AG10803 (cell line): ENCODE results near the gene TRPV3.

Experiments
- DNase-seq: peaks from one replicate; pipeline ENCODE4 v3.0.0; 2010; ENCODE audit warnings: low read depth
- H3K4me3 ChIP-seq: 2 replicates; pipeline ENCODE4 v1.5.1; 2011; ENCODE audit warnings: mild to moderate bottlenecking, low read length, control low read depth
- CTCF ChIP-seq: conservative IDR thresholded peaks from 2 replicates; pipeline ENCODE4 v1.5.1; 2011; ENCODE audit warnings: mild to moderate bottlenecking, low read length, control low read depth, inconsistent platforms

TRPV3 gene

GRCh38 chr17:3535253-3535995 lies 22.2 kb downstream of the TRPV3 start:
- peak overlapping the region; percentile 53 for H3K4me3 ChIP-seq
- peak; percentile 58 for TF ChIP-seq CTCF
- peak; percentile 80 for DNase-seq

- peak overlapping the region; percentile 52; the same call in 1 of the 2 replicates for H3K4me3 ChIP-seq
- DNase-seq = peak; percentile 70
- no peak for TF ChIP-seq CTCF
These were observed 22.7 kb downstream of the TRPV3 start for GRCh38 chr17:3534881-3535252.

GRCh38 chr17:3533752-3534151 lies 23.9 kb downstream of the TRPV3 start:
- no peak overlapping the region for H3K4me3 ChIP-seq
- TF ChIP-seq CTCF = no peak
- no peak for DNase-seq

GRCh38 chr17:3532859-3533142 lies 24.8 kb downstream of the TRPV3 start:
- TF ChIP-seq CTCF = no peak
- no peak overlapping the region for H3K4me3 ChIP-seq
- DNase-seq = no peak

GRCh38 chr17:3532106-3532858 lies 25.3 kb downstream of the TRPV3 start:
- no peak for TF ChIP-seq CTCF
- DNase-seq = no peak
- no peak overlapping the region for H3K4me3 ChIP-seq

- no peak overlapping the region for H3K4me3 ChIP-seq
- no peak for DNase-seq
- no peak for TF ChIP-seq CTCF
These were observed 26.1 kb downstream of the TRPV3 start for GRCh38 chr17:3531266-3532101.
